HL-60 (cell line): ENCODE data around the gene NARS2.
"Not testable (repeated sequence)": the region's sequence is repeated elsewhere in the genome, so short reads cannot be mapped to it uniquely, and the experiment has no call there.

Experiments used
- DNase-seq, 2 experiments: peaks; one replicate each; pipeline ENCODE4 v3.0.0-alpha.2; 2010 to 2020; ENCODE audit warnings: low read depth in 1 of 2, low spot score in 1 of 2
- H3K27ac ChIP-seq: fragments of 250-450 bp; sonication (Bioruptor Pico); replicated peaks from 2 replicates; pipeline ENCODE4 v1.5.1; 2020; ENCODE audit warnings: mild to moderate bottlenecking, moderate library complexity
- H3K27me3 ChIP-seq: fragments of 250-450 bp; sonication (Bioruptor Pico); 2 replicates; pipeline ENCODE4 v1.5.1; 2021; ENCODE audit warnings: mild to moderate bottlenecking, moderate library complexity; ENCODE audit not compliant: insufficient read depth, poor library complexity, severe bottlenecking
- H3K4me3 ChIP-seq: replicated peaks from 2 replicates; pipeline ENCODE4 v1.5.1; 2011; ENCODE audit warnings: mild to moderate bottlenecking, control low read depth, low read length; ENCODE audit not compliant: insufficient read depth
- GABPA ChIP-seq: IDR thresholded peaks from 2 replicates; pipeline ENCODE4 v1.6.1; 2012; ENCODE audit warnings: low read depth
- POLR2AphosphoS5 ChIP-seq: IDR thresholded peaks from 2 replicates; pipeline ENCODE4 v1.6.1; 2012; ENCODE audit warnings: low read depth
- SPI1 ChIP-seq: IDR thresholded peaks from 2 replicates; pipeline ENCODE4 v1.6.1; 2012; ENCODE audit warnings: low read depth, mild to moderate bottlenecking, borderline replicate concordance
- TF ChIP-seq, protein P1 (sequence below): IDR thresholded peaks from 2 replicates; pipeline ENCODE4 v1.6.1; 2012; ENCODE audit warnings: low read depth; ENCODE audit not compliant: insufficient replicate concordance
- TF ChIP-seq, protein P2 (sequence below): IDR thresholded peaks from one replicate; pipeline ENCODE4 v1.5.1; 2011; ENCODE audit warnings: low read length, control low read depth, inconsistent platforms; ENCODE audit not compliant: insufficient read depth

Gene NARS2

DNA sequence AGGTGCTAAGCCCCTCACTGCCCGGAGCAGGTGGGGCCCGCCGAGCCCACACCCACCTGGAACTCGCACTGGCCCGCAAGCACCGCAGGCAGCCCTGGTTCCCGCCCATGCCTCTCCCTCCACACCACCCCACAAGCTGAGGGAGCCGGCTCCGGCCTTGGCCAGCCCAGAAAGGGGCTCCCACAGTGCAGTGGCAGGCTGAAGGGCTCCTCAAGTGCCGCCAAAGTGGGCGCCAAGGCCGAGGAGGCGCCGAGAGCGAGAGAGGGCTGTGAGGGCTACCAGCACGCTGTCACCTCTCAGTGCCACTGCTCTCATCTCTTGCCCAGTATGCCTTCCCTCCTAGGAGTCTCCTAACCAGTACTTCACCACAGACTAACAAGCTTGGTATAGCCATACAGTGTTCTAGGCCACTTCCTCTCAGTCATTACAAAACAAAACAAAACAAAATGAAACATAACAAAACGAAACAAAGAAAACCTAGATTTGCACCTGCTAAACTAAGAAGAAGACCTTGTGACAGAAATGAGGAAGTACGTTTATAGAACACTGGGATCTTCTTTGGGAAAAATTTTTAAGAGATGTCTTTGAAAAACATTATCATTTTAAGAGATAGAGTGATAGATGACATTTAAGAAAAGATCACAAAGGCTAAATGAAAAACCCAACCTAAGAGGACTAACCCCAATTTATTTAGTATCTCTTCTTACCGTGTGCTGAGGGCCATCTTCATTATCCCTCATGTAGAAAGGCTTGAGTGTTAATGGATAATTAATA, 109.3 kb downstream of the NARS2 start:
- H3K27ac ChIP-seq: peak overlapping the region; percentile 55
- no peak overlapping the region for H3K4me3 ChIP-seq
- DNase-seq: peak in 1 of 2 experiments; percentile 34
- H3K27me3 ChIP-seq: no peaks in the 10 kb centered on the region
- TF ChIP-seq, protein P1, sequence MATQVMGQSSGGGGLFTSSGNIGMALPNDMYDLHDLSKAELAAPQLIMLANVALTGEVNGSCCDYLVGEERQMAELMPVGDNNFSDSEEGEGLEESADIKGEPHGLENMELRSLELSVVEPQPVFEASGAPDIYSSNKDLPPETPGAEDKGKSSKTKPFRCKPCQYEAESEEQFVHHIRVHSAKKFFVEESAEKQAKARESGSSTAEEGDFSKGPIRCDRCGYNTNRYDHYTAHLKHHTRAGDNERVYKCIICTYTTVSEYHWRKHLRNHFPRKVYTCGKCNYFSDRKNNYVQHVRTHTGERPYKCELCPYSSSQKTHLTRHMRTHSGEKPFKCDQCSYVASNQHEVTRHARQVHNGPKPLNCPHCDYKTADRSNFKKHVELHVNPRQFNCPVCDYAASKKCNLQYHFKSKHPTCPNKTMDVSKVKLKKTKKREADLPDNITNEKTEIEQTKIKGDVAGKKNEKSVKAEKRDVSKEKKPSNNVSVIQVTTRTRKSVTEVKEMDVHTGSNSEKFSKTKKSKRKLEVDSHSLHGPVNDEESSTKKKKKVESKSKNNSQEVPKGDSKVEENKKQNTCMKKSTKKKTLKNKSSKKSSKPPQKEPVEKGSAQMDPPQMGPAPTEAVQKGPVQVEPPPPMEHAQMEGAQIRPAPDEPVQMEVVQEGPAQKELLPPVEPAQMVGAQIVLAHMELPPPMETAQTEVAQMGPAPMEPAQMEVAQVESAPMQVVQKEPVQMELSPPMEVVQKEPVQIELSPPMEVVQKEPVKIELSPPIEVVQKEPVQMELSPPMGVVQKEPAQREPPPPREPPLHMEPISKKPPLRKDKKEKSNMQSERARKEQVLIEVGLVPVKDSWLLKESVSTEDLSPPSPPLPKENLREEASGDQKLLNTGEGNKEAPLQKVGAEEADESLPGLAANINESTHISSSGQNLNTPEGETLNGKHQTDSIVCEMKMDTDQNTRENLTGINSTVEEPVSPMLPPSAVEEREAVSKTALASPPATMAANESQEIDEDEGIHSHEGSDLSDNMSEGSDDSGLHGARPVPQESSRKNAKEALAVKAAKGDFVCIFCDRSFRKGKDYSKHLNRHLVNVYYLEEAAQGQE: no peak
- peak; percentile 87 for TF ChIP-seq SPI1
- no peak for TF ChIP-seq POLR2AphosphoS5

DNA sequence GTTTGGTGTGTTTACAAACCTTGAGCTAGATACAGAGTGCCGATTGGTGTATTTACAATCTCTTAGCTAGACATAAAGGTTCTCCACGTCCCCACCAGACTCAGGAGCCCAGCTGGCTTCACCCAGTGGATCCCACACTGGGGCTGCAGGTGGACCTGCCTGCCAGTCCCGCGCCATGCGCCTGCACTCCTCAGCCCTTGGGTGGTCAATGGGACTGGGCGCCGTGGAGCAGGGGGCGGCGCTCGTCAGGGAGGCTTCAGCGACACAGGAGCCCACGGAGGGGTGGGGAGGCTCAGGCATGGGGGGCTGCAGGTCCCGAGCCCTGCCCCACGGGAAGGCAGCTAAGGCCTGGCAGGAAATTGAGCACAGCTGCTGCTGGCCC, 109.9 kb downstream of the NARS2 start:
- DNase-seq, H3K4me3 ChIP-seq: not testable (repeated sequence)

DNA sequence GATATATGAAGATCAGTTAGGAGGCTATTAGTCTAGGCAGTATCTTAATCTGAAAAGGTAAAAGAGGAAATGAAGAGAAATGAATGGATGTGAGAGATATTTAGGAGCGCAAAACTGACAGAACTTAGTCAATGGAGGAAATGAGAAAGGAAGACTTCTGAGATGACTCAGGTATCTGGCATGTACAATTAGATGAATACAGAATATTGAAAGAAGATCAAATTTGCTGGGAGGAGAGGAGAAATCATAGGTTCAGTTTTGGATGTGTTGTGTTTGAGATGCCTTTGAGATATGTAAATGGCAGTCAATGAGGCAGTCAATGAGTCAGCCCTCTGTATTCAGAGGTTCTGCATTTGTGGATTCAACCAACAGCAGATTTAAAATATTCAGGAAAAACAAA, 114.2 kb downstream of the NARS2 start:
- Histone ChIP-seq H3K27me3 (no peaks in the 10 kb centered on the region), H3K4me3 (no peak overlapping the region), H3K27ac (no peak overlapping the region)
- no peak for DNase-seq
- TF ChIP-seq SPI1 (no peak), POLR2AphosphoS5 (no peak)
- TF ChIP-seq, protein P1: no peak
- TF ChIP-seq, protein P2, sequence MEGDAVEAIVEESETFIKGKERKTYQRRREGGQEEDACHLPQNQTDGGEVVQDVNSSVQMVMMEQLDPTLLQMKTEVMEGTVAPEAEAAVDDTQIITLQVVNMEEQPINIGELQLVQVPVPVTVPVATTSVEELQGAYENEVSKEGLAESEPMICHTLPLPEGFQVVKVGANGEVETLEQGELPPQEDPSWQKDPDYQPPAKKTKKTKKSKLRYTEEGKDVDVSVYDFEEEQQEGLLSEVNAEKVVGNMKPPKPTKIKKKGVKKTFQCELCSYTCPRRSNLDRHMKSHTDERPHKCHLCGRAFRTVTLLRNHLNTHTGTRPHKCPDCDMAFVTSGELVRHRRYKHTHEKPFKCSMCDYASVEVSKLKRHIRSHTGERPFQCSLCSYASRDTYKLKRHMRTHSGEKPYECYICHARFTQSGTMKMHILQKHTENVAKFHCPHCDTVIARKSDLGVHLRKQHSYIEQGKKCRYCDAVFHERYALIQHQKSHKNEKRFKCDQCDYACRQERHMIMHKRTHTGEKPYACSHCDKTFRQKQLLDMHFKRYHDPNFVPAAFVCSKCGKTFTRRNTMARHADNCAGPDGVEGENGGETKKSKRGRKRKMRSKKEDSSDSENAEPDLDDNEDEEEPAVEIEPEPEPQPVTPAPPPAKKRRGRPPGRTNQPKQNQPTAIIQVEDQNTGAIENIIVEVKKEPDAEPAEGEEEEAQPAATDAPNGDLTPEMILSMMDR: no peak

More for the DNA sequence above, 109.9 kb downstream of the NARS2 start:
- H3K27me3 ChIP-seq: not testable (repeated sequence)
- peak overlapping the region; percentile 55 for H3K27ac ChIP-seq

DNA sequence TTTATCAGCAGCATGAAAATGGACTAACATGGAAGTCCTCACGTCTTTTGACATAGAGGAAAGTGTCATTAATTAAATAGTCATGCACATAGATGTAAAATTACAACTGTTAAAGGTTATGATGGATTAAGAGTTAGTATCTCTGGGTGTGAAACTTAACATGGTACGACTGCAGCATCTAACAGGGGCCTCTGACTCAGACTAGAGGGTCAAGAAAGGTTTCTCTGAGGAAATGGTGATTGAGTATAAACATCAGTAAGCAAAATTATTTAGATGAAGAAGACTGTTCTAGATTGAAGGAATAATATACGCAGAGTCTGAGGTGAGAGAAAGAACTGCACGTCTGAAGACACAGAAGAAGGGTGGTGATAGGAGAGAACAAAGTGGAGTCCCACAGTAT, 114.9 kb downstream of the NARS2 start:
- no peak for DNase-seq
- TF ChIP-seq GABPA (no peak), SPI1 (no peak), POLR2AphosphoS5 (no peak)
- TF ChIP-seq, protein P1: no peak
- TF ChIP-seq, protein P2: no peak
- Histone ChIP-seq H3K4me3 (no peak overlapping the region), H3K27me3 (no peaks in the 10 kb centered on the region), H3K27ac (no peak overlapping the region)
